GM13977 (cell line): ENCODE results near the gene WIZ.

ENCODE experiments used
- DNase-seq: peaks from one replicate; pipeline ENCODE4 v3.0.0; 2012; ENCODE audit warnings: low spot score
- CTCF ChIP-seq: IDR thresholded peaks from 2 replicates; pipeline ENCODE4 v1.5.1; 2012; ENCODE audit warnings: mild to moderate bottlenecking, control low read depth; ENCODE audit not compliant: insufficient read depth; ENCODE audit errors: extremely low read depth, missing control alignments
- in situ Hi-C: fragments of 300-500 bp; cut with MboI; formaldehyde crosslinking; loops from one replicate; pipeline ENCODE4 v1.12.0; 2022; ENCODE audit warnings: low sequenced_read_pairs, low pct_unique_long_range_greater_than_20kb, mixed read lengths, inconsistent platforms; ENCODE audit not compliant: unreplicated experiment

The WIZ gene

GRCh38 chr19:15453906-15454860, 4.4 kb upstream of the WIZ start:
- in situ Hi-C loops = no loop called here
- no peak for TF ChIP-seq CTCF
- DNase-seq = no peak

- DNase-seq = no peak
- TF ChIP-seq CTCF = no peak
- in situ Hi-C loops = no loop called here
Observed at GRCh38 chr19:15453091-15453578, 3.4 kb upstream of the WIZ start.

GRCh38 chr19:15452111-15453047, 2.6 kb upstream of the WIZ start:
- no peak for TF ChIP-seq CTCF
- no peak for DNase-seq
- in situ Hi-C loops = no loop called here

- TF ChIP-seq CTCF = no peak
- in situ Hi-C loops = no loop called here
- no peak for DNase-seq
Observed at GRCh38 chr19:15450528-15450890, 753 bp upstream of the WIZ start.

GRCh38 chr19:15448778-15449619, 757 bp downstream of the WIZ start:
- in situ Hi-C loops = no loop called here
- peak; percentile 74 for DNase-seq

More at GRCh38 chr19:15448778-15449619, 757 bp downstream of the WIZ start:
- TF ChIP-seq CTCF = peak; percentile 16
